ENCODE measurements around the gene RPL39L. TPM values are rescaled to one million over a fixed set of nuclear protein-coding genes. Genes with fewer than 3 reads are reported as not detected.

RPL39L gene
- total and polyA plus RNA-seq, 7 donors: 8.4 to 27.7 (median 20.6) TPM

GRCh38 chr3:187084126-187084525 is 55.2 kb downstream of the RPL39L start:
- peaks cover 0 to 11% (median 0%) of the 10 kb centered on the region in 4 donors for H3K9me3 ChIP-seq
- H3K27ac ChIP-seq: no peak overlapping the region
- H3K4me3 ChIP-seq: no peak overlapping the region
- TF ChIP-seq POLR2AphosphoS5 (IDR thresholded peaks at IDR 0.05): no peak
- TF ChIP-seq POLR2A (IDR thresholded peaks at IDR 0.05): no peak
- TF ChIP-seq EP300 (IDR thresholded peaks at IDR 0.05): no peak
- no peak for TF ChIP-seq CTCF (IDR thresholded peaks at IDR 0.05)
- H3K36me3 ChIP-seq: no peaks in the 10 kb centered on the region
- no peaks in the 10 kb centered on the region for H3K27me3 ChIP-seq
- 39 to 72% methylated on average over 5 of the region's 5 CpGs for WGBS, 2 donors
- H3K4me1 ChIP-seq: no peaks in the 10 kb centered on the region
- intact Hi-C loops (cut with DNase I): no loop called here
- no peak for DNase-seq

GRCh38 chr3:187082758-187083375 is 56.4 kb downstream of the RPL39L start:
- intact Hi-C loops (cut with DNase I): no loop called here
- no peak overlapping the region for H3K27ac ChIP-seq
- no peaks in the 10 kb centered on the region for H3K4me1 ChIP-seq
- H3K4me3 ChIP-seq: no peak overlapping the region
- no peak for TF ChIP-seq EP300 (IDR thresholded peaks at IDR 0.05)
- TF ChIP-seq POLR2AphosphoS5 (IDR thresholded peaks at IDR 0.05): no peak
- no peak for TF ChIP-seq CTCF (IDR thresholded peaks at IDR 0.05)
- no peak for DNase-seq
- no peaks in the 10 kb centered on the region for H3K36me3 ChIP-seq
- 92 to 96% methylated on average over 6 of the region's 6 CpGs for WGBS, 2 donors
- peaks cover 0 to 4% (median 0%) of the 10 kb centered on the region in 4 donors for H3K9me3 ChIP-seq
- H3K27me3 ChIP-seq: no peaks in the 10 kb centered on the region

- intact Hi-C loops (cut with DNase I): no loop called here
- no peaks in the 10 kb centered on the region for H3K9me3 ChIP-seq
- H3K27ac ChIP-seq: no peak overlapping the region
- no peaks in the 10 kb centered on the region for H3K36me3 ChIP-seq
- H3K4me3 ChIP-seq: no peak overlapping the region
- no peak for TF ChIP-seq POLR2AphosphoS5 (IDR thresholded peaks at IDR 0.05)
- no peaks in the 10 kb centered on the region for H3K4me1 ChIP-seq
- DNase-seq: no peak
- 91 to 92% methylated on average over 13 of the region's 13 CpGs for WGBS, 2 donors
- H3K27me3 ChIP-seq: no peaks in the 10 kb centered on the region
These were observed 58.4 kb downstream of the RPL39L start for GRCh38 chr3:187080799-187081450.

- no peaks in the 10 kb centered on the region for H3K27me3 ChIP-seq
- TF ChIP-seq EP300 (IDR thresholded peaks at IDR 0.05) (no peak), POLR2AphosphoS5 (IDR thresholded peaks at IDR 0.05) (no peak), CTCF (IDR thresholded peaks at IDR 0.05) (no peak), POLR2A (IDR thresholded peaks at IDR 0.05) (no peak)
- WGBS, 2 donors: 82 to 93% methylated on average over 8 of the region's 8 CpGs
These were observed 59.9 kb downstream of the RPL39L start for GRCh38 chr3:187079090-187080022.

GRCh38 chr3:187077537-187077936 is 61.8 kb downstream of the RPL39L start:
- WGBS, 2 donors: 92 to 95% methylated on average over 5 of the region's 5 CpGs
- no peaks in the 10 kb centered on the region for H3K4me1 ChIP-seq
- intact Hi-C loops (cut with DNase I): no loop called here
- no peak for DNase-seq
- no peak overlapping the region for H3K27ac ChIP-seq
- H3K36me3 ChIP-seq: no peaks in the 10 kb centered on the region
- H3K9me3 ChIP-seq: no peaks in the 10 kb centered on the region
- TF ChIP-seq CTCF (IDR thresholded peaks at IDR 0.05) (no peak), POLR2A (IDR thresholded peaks at IDR 0.05) (no peak), POLR2AphosphoS5 (IDR thresholded peaks at IDR 0.05) (no peak), EP300 (IDR thresholded peaks at IDR 0.05) (no peak)
- no peak overlapping the region for H3K4me3 ChIP-seq
- H3K27me3 ChIP-seq: no peaks in the 10 kb centered on the region

More at GRCh38 chr3:187079090-187080022, 59.9 kb downstream of the RPL39L start:
- H3K27ac ChIP-seq: no peak overlapping the region
- no peaks in the 10 kb centered on the region for H3K36me3 ChIP-seq
- no peaks in the 10 kb centered on the region for H3K4me1 ChIP-seq
- no peak overlapping the region for H3K4me3 ChIP-seq
- no peak for DNase-seq
- intact Hi-C loops (cut with DNase I): no loop called here
- no peaks in the 10 kb centered on the region for H3K9me3 ChIP-seq
